IMR-90 (cell line): ENCODE results near the gene GPR33. TPM values are rescaled to one million over a fixed set of nuclear protein-coding genes. Genes with fewer than 3 reads are reported as not detected.
A peak's percentile ranks its signal among the peaks of the same experiment; 100 is the strongest.

ENCODE experiments used
- ATAC-seq: fragments of 200-7000 bp; cut with Tn5 transposase; 2 replicates; pipeline ENCODE4 v1.9.1; 2020; ENCODE audit warnings: low read depth, mild to moderate bottlenecking, moderate library complexity
- BruUV-seq: library from RNA; stranded (reverse); fragments of 400-500 nt; replicated peaks from 2 replicates; lab custom pipeline; 2021; lab: Mats Ljungman, UMichigan
- CTCF ChIA-PET: fragments of 300-600 bp; formaldehyde crosslinking; extraction: SDS; loops from one replicate; lab custom pipeline; 2021; ENCODE audit warnings: antibody characterized with exemption; lab: Yijun Ruan, JAX
- POLR2A ChIA-PET: fragments of 300-600 bp; sonication (Branson Sonifier 250); formaldehyde crosslinking; loops from one replicate; lab custom pipeline; 2022; ENCODE audit warnings: antibody characterized with exemption; ENCODE audit not compliant: unreplicated experiment; lab: Charles Lee
- DNase-seq: peaks from one replicate; pipeline ENCODE4 v3.0.0; 2013
- H2AFZ ChIP-seq: replicated peaks from 2 replicates; pipeline ENCODE3; 2013; ENCODE audit warnings: low read length, mild to moderate bottlenecking; ENCODE audit not compliant: poor library complexity
- H2AK5ac ChIP-seq: 2 replicates; pipeline ENCODE4 v1.6.1; 2013; ENCODE audit warnings: low read depth, low read length, inconsistent platforms
- H2AK9ac ChIP-seq: replicated peaks from 2 replicates; pipeline ENCODE3; 2013; ENCODE audit warnings: mild to moderate bottlenecking, low read depth, low read length, moderate library complexity; ENCODE audit not compliant: poor library complexity
- H2BK120ac ChIP-seq: 2 replicates; pipeline ENCODE4 v1.6.1; 2013; ENCODE audit warnings: low read depth, low read length, inconsistent platforms
- H2BK15ac ChIP-seq: 3 replicates; pipeline ENCODE4 v1.6.1; 2013; ENCODE audit warnings: low read depth, low read length, inconsistent platforms
- H2BK20ac ChIP-seq: 2 replicates; pipeline ENCODE4 v1.6.1; 2013; ENCODE audit warnings: low read depth, mild to moderate bottlenecking, inconsistent platforms, low read length, moderate library complexity
- H2BK5ac ChIP-seq: 2 replicates; pipeline ENCODE4 v1.6.1; 2013; ENCODE audit warnings: mild to moderate bottlenecking, low read depth, low read length, inconsistent platforms; ENCODE audit not compliant: poor library complexity, severe bottlenecking
- H3K14ac ChIP-seq: replicated peaks from 2 replicates; pipeline ENCODE4 v1.6.1; 2013; ENCODE audit warnings: low read depth, low read length, inconsistent platforms
- H3K18ac ChIP-seq: 2 replicates; pipeline ENCODE4 v1.6.1; 2013; ENCODE audit warnings: low read depth, low read length, control low read depth
- H3K23ac ChIP-seq: 2 replicates; pipeline ENCODE4 v1.6.1; 2013; ENCODE audit warnings: low read depth, low read length, inconsistent platforms
- H3K27ac ChIP-seq: 2 replicates; pipeline ENCODE4 v1.5.1; 2013; ENCODE audit warnings: mild to moderate bottlenecking, control low read depth, low read length; ENCODE audit not compliant: insufficient read depth
- H3K27me3 ChIP-seq: 2 replicates; pipeline ENCODE4 v1.6.1; 2013; ENCODE audit warnings: low read length; ENCODE audit not compliant: control insufficient read depth, insufficient read depth
- H3K36me3 ChIP-seq: 2 replicates; pipeline ENCODE4 v1.6.1; 2013; ENCODE audit warnings: low read length, mixed read lengths; ENCODE audit not compliant: control insufficient read depth, insufficient read depth
- H3K4ac ChIP-seq: 2 replicates; pipeline ENCODE4 v1.6.1; 2013; ENCODE audit warnings: low read depth, low read length, inconsistent platforms
- H3K4me1 ChIP-seq: 2 replicates; pipeline ENCODE4 v1.6.1; 2013; ENCODE audit warnings: low read length, mixed read lengths; ENCODE audit not compliant: control insufficient read depth, insufficient read depth
- H3K4me2 ChIP-seq: 2 replicates; pipeline ENCODE4 v1.6.1; 2013; ENCODE audit warnings: low read depth, mild to moderate bottlenecking, control low read depth, low read length, moderate library complexity
- H3K4me3 ChIP-seq: 2 replicates; pipeline ENCODE4 v1.5.1; 2013; ENCODE audit warnings: low read depth, mild to moderate bottlenecking, control low read depth, low read length, moderate library complexity; ENCODE audit not compliant: insufficient read depth
- H3K56ac ChIP-seq: 2 replicates; pipeline ENCODE4 v1.6.1; 2013; ENCODE audit warnings: low read length, inconsistent platforms; ENCODE audit not compliant: insufficient read depth; ENCODE audit errors: extremely low read depth
- H3K79me1 ChIP-seq, 2 experiments: 2 replicates each; pipeline ENCODE4 v1.6.1; 2013; ENCODE audit warnings: low read length in 2 of 2, inconsistent platforms in 1 of 2, low read depth in 1 of 2
- H3K9ac ChIP-seq: 2 replicates; pipeline ENCODE4 v1.6.1; 2013; ENCODE audit warnings: low read depth, low read length, control low read depth
- H3K9me1 ChIP-seq: 2 replicates; pipeline ENCODE4 v1.6.1; 2013; ENCODE audit warnings: low read length, inconsistent platforms; ENCODE audit not compliant: insufficient read depth
- H3K9me3 ChIP-seq: 2 replicates; pipeline ENCODE4 v1.6.1; 2013; ENCODE audit warnings: low read length; ENCODE audit not compliant: control insufficient read depth, insufficient read depth
- H4K20me1 ChIP-seq: 2 replicates; pipeline ENCODE4 v1.6.1; 2013; ENCODE audit warnings: low read length, inconsistent platforms; ENCODE audit not compliant: insufficient read depth
- H4K5ac ChIP-seq: 2 replicates; pipeline ENCODE4 v1.6.1; 2013; ENCODE audit warnings: mild to moderate bottlenecking, low read depth, low read length, control low read depth
- H4K8ac ChIP-seq, 2 experiments: 2 replicates each; pipeline ENCODE4 v1.6.1; 2013; ENCODE audit warnings: low read depth in 2 of 2, low read length in 2 of 2, control low read depth in 1 of 2, inconsistent platforms in 1 of 2
- H4K91ac ChIP-seq: 2 replicates; pipeline ENCODE4 v1.6.1; 2013; ENCODE audit warnings: low read depth, low read length, inconsistent platforms; ENCODE audit not compliant: insufficient read depth
- FOS ChIP-seq: fragments of 150-350 bp; IDR thresholded peaks from 2 replicates; pipeline ENCODE4 v1.6.1; 2016; ENCODE audit warnings: low read depth, low read length
- MAZ ChIP-seq: IDR thresholded peaks from 2 replicates; pipeline ENCODE4 v1.6.1; 2012; ENCODE audit warnings: low read depth, mild to moderate bottlenecking, low read length, improper control_type of control experiment, moderate library complexity, borderline replicate concordance
- NFE2L2 ChIP-seq: fragments of 150-350 bp; IDR thresholded peaks from 2 replicates; pipeline ENCODE4 v1.6.1; 2016; ENCODE audit warnings: low read depth, mild to moderate bottlenecking, low read length
- POLR2A ChIP-seq: IDR thresholded peaks from 2 replicates; pipeline ENCODE4 v1.6.1; 2012; ENCODE audit warnings: mild to moderate bottlenecking, low read depth, low read length
- dilution Hi-C: fragments of 300-500 bp; cut with HindIII; formaldehyde crosslinking; loops from one replicate; pipeline ENCODE4 v1.14.3; 2018; ENCODE audit warnings: low sequenced_read_pairs; ENCODE audit not compliant: unreplicated experiment
- in situ Hi-C: fragments of 300-500 bp; cut with MboI; formaldehyde crosslinking; loops from 3 replicates; pipeline ENCODE4 v1.14.3; 2019; ENCODE audit warnings: low sequenced_read_pairs, inconsistent platforms, mixed read lengths
- intact Hi-C: fragments of 100-400 bp; cut with micrococcal nuclease; formaldehyde crosslinking; loops from 2 replicates; pipeline ENCODE4 v1.10.0; 2022
- polyA plus RNA-seq, 3 experiments: library from polyadenylated mRNA; depleted of rRNA; stranded (reverse); fragments of >200 nt; gene quantifications; 2 replicates each; pipeline ENCODE4 v1.2.3, GENCODE V29; 2012; ENCODE audit warnings: low replicate concordance in 1 of 3
- total RNA-seq: library from RNA; depleted of rRNA; stranded (reverse); fragments of >200 nt; gene quantifications from 2 replicates; pipeline ENCODE4 v1.2.3, GENCODE V29; 2012; rRNA removed

GPR33 gene
- total and polyA plus RNA-seq, 2 of the 4 experiments (the other 2 are of a cell fraction), result not detected

DNA sequence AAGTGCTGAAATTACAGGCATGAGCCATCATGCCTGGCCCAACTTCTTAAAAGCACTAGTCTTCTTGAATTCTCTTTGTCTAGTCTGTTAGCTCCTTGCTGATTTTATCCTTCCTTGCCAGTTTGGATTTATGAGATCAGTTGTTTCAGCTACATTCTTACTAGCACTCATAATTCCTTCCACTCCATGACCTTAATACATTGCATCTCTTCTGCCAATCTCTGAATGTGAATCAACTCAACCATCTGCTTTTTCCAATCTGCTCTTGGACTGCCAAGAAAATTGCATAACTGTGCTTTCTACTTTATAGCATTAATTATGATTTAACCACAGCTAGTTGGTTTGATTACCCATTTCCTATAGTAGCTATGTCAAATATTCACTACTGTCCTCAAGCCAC lies 52.6 kb downstream of the GPR33 start:
- H3K27me3 ChIP-seq, result no peaks in the 10 kb centered on the region
- no peaks in the 10 kb centered on the region for H3K9me1 ChIP-seq
- no peak overlapping the region for H3K4ac ChIP-seq
- intact Hi-C loops (no loop called here), dilution Hi-C loops (no loop called here), in situ Hi-C loops (no loop called here)
- no peak overlapping the region for H2BK20ac ChIP-seq
- ATAC-seq (peak; percentile 49; the same call in 1 of the 2 replicates), DNase-seq (peak; percentile 54)
- no peaks in the 10 kb centered on the region for H3K4me1 ChIP-seq
- no peaks in the 10 kb centered on the region for H4K20me1 ChIP-seq
- H3K56ac ChIP-seq, result no peak overlapping the region
- H3K14ac ChIP-seq, result no peak overlapping the region
- H2BK5ac ChIP-seq, result no peak overlapping the region
- no peak overlapping the region for H3K18ac ChIP-seq
- no peak overlapping the region for H3K9ac ChIP-seq
- H3K79me1 ChIP-seq, result peaks cover 0 to 3% of the 10 kb centered on the region in 2 experiments; a peak in 1 of 4 replicates
- H4K91ac ChIP-seq, result no peak overlapping the region
- POLR2A ChIA-PET, result no interaction called here
- TF ChIP-seq FOS (no peak), POLR2A (no peak), MAZ (no peak), NFE2L2 (no peak)
- no peak overlapping the region for H2BK15ac ChIP-seq
- peaks cover 1% of the 10 kb centered on the region; the same call in 1 of the 2 replicates for H3K36me3 ChIP-seq
- no peak overlapping the region for H3K4me2 ChIP-seq
- no peak overlapping the region for H4K5ac ChIP-seq
- no peak overlapping the region for H3K4me3 ChIP-seq
- no peak overlapping the region for H2BK120ac ChIP-seq
- no peaks in the 10 kb centered on the region for H3K9me3 ChIP-seq
- no peak overlapping the region for H2AK5ac ChIP-seq
- no peak overlapping the region for H2AK9ac ChIP-seq
- H2AFZ ChIP-seq, result no peak overlapping the region
- no peak overlapping the region for H3K27ac ChIP-seq
- H4K8ac ChIP-seq, result no peak overlapping the region
- no peak overlapping the region for H3K23ac ChIP-seq
- CTCF ChIA-PET, result interaction anchor here (0.8 kb wide), 1 partner anchor 10 kb away, joined by 3 read pairs; no protein-coding TSS in a partner anchor
- BruUV-seq, result no TSS peak

Other genes starting within 250 kb of the GPR33 start
- 46.4 and 48.9 TPM in 2 replicates for gene HEATR5A, start 67.5 kb downstream of the GPR33 start, total RNA-seq
- 12.6 and 14.0 TPM in 2 replicates for gene HEATR5A, start 67.5 kb downstream of the GPR33 start, polyA plus RNA-seq (2012; rRNA removed)
- gene DTD2, start 30.5 kb downstream of the GPR33 start, total RNA-seq, result 24.9 and 46.1 TPM in 2 replicates
- gene DTD2, start 30.5 kb downstream of the GPR33 start, polyA plus RNA-seq (2012; rRNA removed), result 13.4 and 16.9 TPM in 2 replicates
- gene NUBPL, start 73.4 kb upstream of the GPR33 start, total RNA-seq, result 11.5 and 15.6 TPM in 2 replicates
- gene NUBPL, start 73.4 kb upstream of the GPR33 start, polyA plus RNA-seq (2012; rRNA removed), result 4.7 and 5.4 TPM in 2 replicates